OCI-LY3 (cell line): ENCODE data around the gene KCNK4.

Experiments
- H2AFZ ChIP-seq: fragments of 200-600, 300-600 bp; shearing (Covaris generic); 2 replicates; pipeline ENCODE4 v1.6.0; 2014; ENCODE audit warnings: antibody characterized with exemption, low read depth, low read length
- H3K27ac ChIP-seq: fragments of 200-600, 300-600 bp; sonication (generic); 2 replicates; pipeline ENCODE4 v1.5.1; 2014; ENCODE audit warnings: mild to moderate bottlenecking, low read length, moderate library complexity, mixed read lengths
- H3K27me3 ChIP-seq: fragments of 200-600, 300-600 bp; sonication (generic); 2 replicates; pipeline ENCODE4 v1.6.1; 2014; ENCODE audit warnings: low read depth, low read length, mixed read lengths
- H3K36me3 ChIP-seq: fragments of 200-600, 300-600 bp; sonication (generic); replicated peaks from 2 replicates; pipeline ENCODE3; 2014; ENCODE audit warnings: low read depth, low read length, mixed read lengths
- H3K4me1 ChIP-seq: fragments of 300-600, 200-600 bp; sonication (generic); 2 replicates; pipeline ENCODE4 v1.6.1; 2014; ENCODE audit warnings: low read length, mixed read lengths
- H3K4me2 ChIP-seq: fragments of 200-600, 300-600 bp; sonication (generic); 2 replicates; pipeline ENCODE4 v1.6.1; 2014; ENCODE audit warnings: low read length, mixed read lengths
- H3K4me3 ChIP-seq: fragments of 300-600, 200-600 bp; sonication (generic); 2 replicates; pipeline ENCODE4 v1.5.1; 2014; ENCODE audit warnings: antibody characterized with exemption, mild to moderate bottlenecking, low read length, moderate library complexity
- H3K79me2 ChIP-seq: fragments of 300-600, 200-600 bp; shearing (Covaris generic); 2 replicates; pipeline ENCODE4 v1.6.1; 2014; ENCODE audit warnings: mild to moderate bottlenecking, low read length, mixed read lengths
- H3K9ac ChIP-seq: fragments of 300-600, 200-600 bp; shearing (Covaris generic); 2 replicates; pipeline ENCODE4 v1.6.0; 2014; ENCODE audit warnings: mild to moderate bottlenecking, low read length, moderate library complexity
- H3K9me3 ChIP-seq: fragments of 200-600, 300-600 bp; shearing (Covaris generic); 2 replicates; pipeline ENCODE4 v1.6.1; 2014; ENCODE audit warnings: low read length, mixed read lengths; ENCODE audit not compliant: insufficient read depth
- H4K20me1 ChIP-seq: fragments of 200-600, 300-600 bp; sonication (generic); 2 replicates; pipeline ENCODE4 v1.6.1; 2016; ENCODE audit warnings: low read length, mixed read lengths; ENCODE audit not compliant: insufficient read depth
- EZH2phosphoT487 ChIP-seq: fragments of 200-600 bp; shearing (Covaris generic); IDR thresholded peaks from 2 replicates; pipeline ENCODE4 v1.6.1; 2018; ENCODE audit warnings: antibody characterized with exemption, mixed run types, low read depth
- TF ChIP-seq, protein P1 (sequence below): fragments of 200-600, 300-600 bp; sonication (generic); IDR thresholded peaks from 2 replicates; pipeline ENCODE4 v1.5.1; 2014; ENCODE audit warnings: antibody characterized with exemption, low read length, low read depth

Gene KCNK4

DNA sequence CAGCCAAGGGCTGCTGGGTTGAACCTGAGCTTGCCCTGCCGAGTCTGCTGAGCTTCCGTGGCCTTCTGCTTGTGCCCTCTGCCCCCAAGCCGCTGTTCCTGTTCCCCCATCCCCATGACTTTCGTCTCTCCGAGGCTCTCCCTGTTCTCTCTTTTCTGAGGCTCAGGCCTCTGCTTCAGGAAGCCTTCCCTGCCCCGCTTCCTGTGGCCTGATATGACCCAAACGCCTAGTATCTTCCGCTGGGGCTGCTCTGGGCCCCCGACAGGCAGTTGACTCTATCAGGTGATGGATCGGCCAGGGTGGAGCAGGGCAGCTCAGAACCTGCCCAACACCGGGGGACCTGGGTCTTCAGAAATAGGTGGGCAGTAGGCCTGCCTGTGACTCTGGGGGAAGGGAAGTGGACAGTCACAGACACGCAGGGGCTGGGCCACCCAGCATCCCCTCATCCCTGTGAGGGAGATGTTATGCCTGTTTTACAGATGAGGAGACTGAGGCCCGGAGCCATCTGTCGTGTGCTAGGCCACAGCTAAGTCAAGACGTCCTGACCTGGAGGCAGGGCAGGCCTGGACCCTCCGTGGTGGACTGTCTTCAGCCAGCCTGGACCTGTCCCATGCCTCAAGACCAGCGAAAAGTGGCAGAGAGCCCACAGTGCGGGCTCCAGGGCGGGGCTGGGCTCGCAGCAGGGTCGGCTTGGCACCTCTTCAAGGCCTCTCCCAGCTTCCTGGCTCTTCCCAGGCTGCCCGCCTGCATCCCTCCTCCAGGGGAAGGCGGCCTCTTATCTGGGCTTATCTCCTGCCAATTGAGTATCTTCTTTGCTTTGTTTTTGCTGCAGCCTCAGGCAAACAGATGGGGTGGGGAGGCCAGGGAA lies 22.8 kb upstream of the KCNK4 start:
- no peaks in the 10 kb centered on the region for H3K27me3 ChIP-seq
- TF ChIP-seq, protein P1, sequence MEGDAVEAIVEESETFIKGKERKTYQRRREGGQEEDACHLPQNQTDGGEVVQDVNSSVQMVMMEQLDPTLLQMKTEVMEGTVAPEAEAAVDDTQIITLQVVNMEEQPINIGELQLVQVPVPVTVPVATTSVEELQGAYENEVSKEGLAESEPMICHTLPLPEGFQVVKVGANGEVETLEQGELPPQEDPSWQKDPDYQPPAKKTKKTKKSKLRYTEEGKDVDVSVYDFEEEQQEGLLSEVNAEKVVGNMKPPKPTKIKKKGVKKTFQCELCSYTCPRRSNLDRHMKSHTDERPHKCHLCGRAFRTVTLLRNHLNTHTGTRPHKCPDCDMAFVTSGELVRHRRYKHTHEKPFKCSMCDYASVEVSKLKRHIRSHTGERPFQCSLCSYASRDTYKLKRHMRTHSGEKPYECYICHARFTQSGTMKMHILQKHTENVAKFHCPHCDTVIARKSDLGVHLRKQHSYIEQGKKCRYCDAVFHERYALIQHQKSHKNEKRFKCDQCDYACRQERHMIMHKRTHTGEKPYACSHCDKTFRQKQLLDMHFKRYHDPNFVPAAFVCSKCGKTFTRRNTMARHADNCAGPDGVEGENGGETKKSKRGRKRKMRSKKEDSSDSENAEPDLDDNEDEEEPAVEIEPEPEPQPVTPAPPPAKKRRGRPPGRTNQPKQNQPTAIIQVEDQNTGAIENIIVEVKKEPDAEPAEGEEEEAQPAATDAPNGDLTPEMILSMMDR, result no peak
- no peak for TF ChIP-seq EZH2phosphoT487
- H3K27ac ChIP-seq, result peak overlapping the region; percentile 85
- peak overlapping the region; percentile 88 for H3K4me3 ChIP-seq
- H3K79me2 ChIP-seq, result peaks cover 17% of the 10 kb centered on the region
- H3K4me2 ChIP-seq, result peak overlapping the region; percentile 97
- H4K20me1 ChIP-seq, result no peaks in the 10 kb centered on the region
- H3K36me3 ChIP-seq, result peaks cover 14% of the 10 kb centered on the region
- no peak overlapping the region for H2AFZ ChIP-seq
- peaks cover 20% of the 10 kb centered on the region for H3K4me1 ChIP-seq
- peak overlapping the region; percentile 89 for H3K9ac ChIP-seq
- H3K9me3 ChIP-seq, result no peaks in the 10 kb centered on the region

DNA sequence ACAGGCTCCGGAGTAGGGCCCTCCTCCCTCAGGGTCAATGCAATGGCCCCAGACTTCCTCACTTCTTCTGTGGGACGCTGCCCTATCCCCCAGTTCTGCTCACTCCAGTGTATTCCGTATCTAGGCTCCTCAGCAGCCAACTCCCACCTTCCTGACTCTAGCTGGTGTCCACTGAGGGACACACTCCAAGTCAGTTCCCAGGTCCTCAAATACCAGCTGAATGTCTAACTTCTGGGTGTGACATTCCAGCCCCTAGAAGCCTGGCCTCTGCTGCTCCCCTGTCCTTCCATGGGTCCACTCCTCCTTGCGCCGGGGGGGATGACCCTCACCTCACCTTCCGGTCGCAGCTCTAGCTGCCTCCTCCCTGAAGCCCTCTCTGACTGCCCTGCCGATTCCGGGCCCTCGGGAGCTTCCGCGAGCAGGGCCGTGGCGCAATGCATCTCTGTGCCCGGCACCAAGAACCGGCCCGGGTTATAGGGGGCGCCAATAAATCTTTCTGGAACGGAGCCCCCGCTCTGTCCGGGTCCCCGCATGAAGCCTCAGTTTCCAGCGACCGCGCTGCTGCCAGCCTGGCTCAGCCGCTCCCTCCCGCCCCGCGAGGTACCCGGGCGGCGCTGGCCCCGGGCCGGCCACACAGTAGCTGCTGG lies 22.1 kb upstream of the KCNK4 start:
- H3K27ac ChIP-seq, result peak overlapping the region; percentile 85
- TF ChIP-seq EZH2phosphoT487, result no peak
- TF ChIP-seq, protein P1, result 0 out of 2 replicates have a peak, but pooled peaks have one; percentile 27
- H3K9ac ChIP-seq, result peak overlapping the region; percentile 89
- peak overlapping the region; percentile 97 for H3K4me2 ChIP-seq
- no peaks in the 10 kb centered on the region for H3K9me3 ChIP-seq
- H3K4me3 ChIP-seq, result peak overlapping the region; percentile 88
- peaks cover 9% of the 10 kb centered on the region for H3K36me3 ChIP-seq
- H3K27me3 ChIP-seq, result no peaks in the 10 kb centered on the region
- H3K4me1 ChIP-seq, result peaks cover 20% of the 10 kb centered on the region
- peaks cover 17% of the 10 kb centered on the region for H3K79me2 ChIP-seq
- peak overlapping the region; percentile 64; the same call in 1 of the 2 replicates for H2AFZ ChIP-seq
- H4K20me1 ChIP-seq, result no peaks in the 10 kb centered on the region

DNA sequence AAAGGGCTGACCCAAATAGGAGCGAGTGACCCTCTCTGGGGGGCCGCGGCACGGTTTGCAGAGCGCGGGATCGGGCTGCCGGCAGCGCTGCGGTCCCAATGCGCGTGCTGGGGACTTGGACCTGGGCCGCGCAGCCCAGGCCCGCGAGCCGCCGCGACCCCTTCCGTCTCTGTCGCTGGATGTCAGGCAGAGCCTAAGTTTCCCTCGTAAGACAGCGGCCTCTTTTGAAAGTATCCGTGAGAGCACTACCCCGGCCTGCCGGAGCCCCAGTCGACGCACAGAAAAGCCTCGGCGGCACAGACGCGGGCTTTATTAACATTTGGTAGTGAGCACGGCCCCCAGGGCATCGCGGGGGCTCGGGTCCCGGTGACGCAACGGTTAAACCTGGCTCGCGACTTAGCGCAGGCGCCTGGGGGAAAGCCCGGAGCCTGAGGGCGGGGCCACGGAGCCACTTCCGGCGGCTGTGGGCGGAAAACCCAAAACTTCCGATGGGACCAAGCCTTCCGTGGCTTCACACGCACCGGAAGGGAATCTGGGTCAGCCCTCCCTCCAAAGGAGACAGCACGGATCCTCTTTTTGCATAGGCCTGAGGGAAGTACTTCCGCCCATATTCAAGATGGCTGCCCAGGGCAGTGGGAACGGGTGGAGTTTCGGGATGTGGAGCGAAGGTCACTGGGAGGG lies 21.4 kb upstream of the KCNK4 start:
- peak overlapping the region; percentile 85 for H3K27ac ChIP-seq
- H3K9me3 ChIP-seq, result no peaks in the 10 kb centered on the region
- H3K4me3 ChIP-seq, result peak overlapping the region; percentile 88
- H3K4me2 ChIP-seq, result peak overlapping the region; percentile 97
- H3K36me3 ChIP-seq, result peaks cover 9% of the 10 kb centered on the region
- no peaks in the 10 kb centered on the region for H3K27me3 ChIP-seq
- peaks cover 20% of the 10 kb centered on the region for H3K4me1 ChIP-seq
- H3K79me2 ChIP-seq, result peaks cover 17% of the 10 kb centered on the region
- peak overlapping the region; percentile 89 for H3K9ac ChIP-seq
- no peaks in the 10 kb centered on the region for H4K20me1 ChIP-seq
- TF ChIP-seq EZH2phosphoT487, result no peak
- TF ChIP-seq, protein P1, result 0 out of 2 replicates have a peak, but pooled peaks have one; percentile 8
- peak overlapping the region; percentile 64 for H2AFZ ChIP-seq
